Heart right ventricle (tissue), 16 donors: ENCODE data around the gene SGTA. TPM values are rescaled to one million over a fixed set of nuclear protein-coding genes. Genes with fewer than 3 reads are reported as not detected.
A peak's percentile ranks its signal among the peaks of the same experiment; 100 is the strongest.

Experiments used
- ATAC-seq, 8 donors: fragments of 200-7000 bp; cut with Tn5 transposase; one replicate each; pipeline ENCODE4 v1.9.1; 2020; ENCODE audit warnings: mild to moderate bottlenecking in 8 of 8, moderate library complexity in 8 of 8, moderate number of reproducible peaks in 1 of 8
- DNase-seq, 2 donors: peaks; one replicate each; pipeline ENCODE4 v3.0.0-alpha.2; 2020
- H3K27ac ChIP-seq, 10 donors: fragments of 200-600 bp; sonication (generic) in 2 of 10; one replicate each; pipeline versions ENCODE4 v1.5.0 to v1.8.0; 2020 to 2022; ENCODE audit warnings: mild to moderate bottlenecking in 3 of 10
- H3K27me3 ChIP-seq, 7 donors: fragments of 200-600 bp; one replicate each; pipeline ENCODE4 v1.8.0; 2021 to 2022; ENCODE audit warnings: mild to moderate bottlenecking in 2 of 7
- H3K36me3 ChIP-seq, 9 donors: fragments of 200-600 bp; sonication (generic) in 1 of 9; one replicate each; pipeline versions ENCODE4 v1.5.0 to v1.8.0; 2020 to 2022; ENCODE audit warnings: mild to moderate bottlenecking in 2 of 9
- H3K4me1 ChIP-seq, 9 donors: fragments of 200-600 bp; sonication (generic) in 1 of 9; one replicate each; pipeline versions ENCODE4 v1.5.0 to v1.8.0; 2020 to 2022; ENCODE audit warnings: mild to moderate bottlenecking in 4 of 9
- H3K4me3 ChIP-seq, 10 donors: fragments of 200-600 bp; sonication (generic) in 2 of 10; one replicate each; pipeline versions ENCODE4 v1.5.0 to v1.8.0; 2020 to 2022; ENCODE audit warnings: mild to moderate bottlenecking in 7 of 10, moderate library complexity in 2 of 10
- H3K9me3 ChIP-seq, 11 donors: fragments of 200-600 bp in 10 of 11; sonication (generic) in 2 of 11; one replicate each; pipeline versions ENCODE4 v1.5.0 to v1.8.0; 2013 to 2022; ENCODE audit warnings: mild to moderate bottlenecking in 2 of 11, control low read depth in 1 of 11, moderate library complexity in 1 of 11
- CTCF ChIP-seq, 9 donors: fragments of 200-600 bp; sonication (generic) in 2 of 9; IDR thresholded peaks; one replicate each; pipeline versions ENCODE4 v1.5.0 to v1.8.0; 2021 to 2022; ENCODE audit warnings: antibody characterized with exemption in 9 of 9, mild to moderate bottlenecking in 5 of 9, moderate library complexity in 1 of 9
- WGBS, 2 donors: extraction: QIAGEN DNeasy Blood & Tissue Kit; methylation state at CpG; one replicate each; pipeline ENCODE4 v1.1.7; 2013; ENCODE audit warnings: inconsistent platforms in 1 of 2; 5-methylcytosine and 5-hydroxymethylcytosine counted together
- intact Hi-C, 10 donors: fragments of 100-400 bp; cut with DNase I; formaldehyde crosslinking; loops; one replicate each; pipeline versions ENCODE4 v1.11.1 to v1.14.2; 2022
- polyA plus RNA-seq, 2 donors: library from polyadenylated mRNA; stranded (reverse); fragments of 200-250 nt; gene quantifications; one replicate each; pipeline ENCODE4 v1.2.3, GENCODE V29; 2013
- total RNA-seq, 10 donors: library from RNA; stranded (reverse); fragmentation: NEBNext Ultra II Directional in 3 of 10; extraction: Animal tissue kit (Norgen Biotek cat#: 25700) in 3 of 10; gene quantifications; one replicate each; pipeline versions ENCODE4 v1.2.1 to v1.2.4, GENCODE V29; 2021 to 2023
- donor health status: Arrhythmogenic right ventricular cardiomyopathy.
- donor health status: ischemic (EF 13 %, LVEDD 7.1; RV severe dilation, severe dysfunction).
- donor health status: healthy with polysubstance abuse.
- donor health status: DM: no; HTN: yes; CAD: no.
- donor health status: DM: no; HTN: no; CAD: no.
- donor health status: ischemic (EF 25% LVEDD 6.9; RV normal size, moderate dysfunction).
- donor health status: ischemic (EF 25% LVEDD 5.7; RV mildly dilated, moderate dysfunction).
- donor health status: healthy.
- donor health status: DM: yes; HTN: yes; CAD: no.
- donor health status: Ischemic cardiomyopathy.
- donor health status: ischemic (EF 35%, LVEDD 5.7; RV mildly dilated, moderate dysfunction).
- donor health status: nonischemic (EF 11% LVEDD 7.7; RV severe dilation, severe dysfunction).
- donor health status: DM: yes; HTN: yes; CAD: no.
- donor health status: PGD.
- donor health status: ischemic (EF 29% LVEDD 5.4; RV normal size, mild dysfunction).
- donor health status: nonischemic (EF 23%, LVEDD 6.1; RV moderate dilation, normal function).

Gene SGTA
- total and polyA plus RNA-seq, 12 donors = 52.6 to 102 (median 66.2) TPM

- Histone ChIP-seq H3K4me3 (no peak overlapping the region), H3K27ac (no peak overlapping the region), H3K4me1 (no peaks in the 10 kb centered on the region), H3K9me3 (no peaks in the 10 kb centered on the region), H3K27me3 (no peaks in the 10 kb centered on the region), H3K36me3 (peaks cover 0 to 100% (median 82%) of the 10 kb centered on the region in 9 donors)
- intact Hi-C loops = no loop called here
- no peak for TF ChIP-seq CTCF (IDR thresholded peaks at IDR 0.05)
- WGBS, 2 donors = 94 to 95% methylated on average over 43 of the region's 43 CpGs
- ATAC-seq = peak in 1 of 8 donors; percentile 18
- no peak for DNase-seq
Measured at GRCh38 chr19:2761876-2762782, 20.9 kb downstream of the SGTA start.

DNA sequence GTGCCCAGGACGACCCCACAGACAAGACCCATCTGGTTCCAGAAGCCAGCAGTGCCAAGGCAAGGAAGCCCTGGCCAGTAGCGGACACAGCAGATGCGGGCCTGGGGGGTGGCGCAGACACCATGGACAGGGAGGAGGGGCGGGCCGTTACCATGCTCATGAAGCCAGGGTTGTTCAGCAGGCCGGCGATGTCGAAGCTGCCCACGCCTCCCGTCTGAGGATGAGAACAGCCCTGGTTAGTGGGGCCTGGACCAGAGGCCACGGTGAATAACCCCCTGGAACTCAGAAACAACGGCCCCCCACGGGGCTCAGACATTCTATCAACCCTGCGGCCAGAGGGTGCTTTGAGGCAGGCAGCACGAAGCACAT is 21.8 kb downstream of the SGTA start:
- DNase-seq (no peak), ATAC-seq (no peak)
- no peaks in the 10 kb centered on the region for H3K27me3 ChIP-seq
- H3K9me3 ChIP-seq = no peaks in the 10 kb centered on the region
- no peak overlapping the region for H3K4me3 ChIP-seq
- H3K4me1 ChIP-seq = no peaks in the 10 kb centered on the region
- TF ChIP-seq CTCF (IDR thresholded peaks at IDR 0.05) = no peak
- intact Hi-C loops = no loop called here
- 92% methylated on average over 16 of the region's 16 CpGs for WGBS, 2 donors
- H3K27ac ChIP-seq = no peak overlapping the region
- H3K36me3 ChIP-seq = peaks cover 0 to 100% (median 83%) of the 10 kb centered on the region in 9 donors

DNA sequence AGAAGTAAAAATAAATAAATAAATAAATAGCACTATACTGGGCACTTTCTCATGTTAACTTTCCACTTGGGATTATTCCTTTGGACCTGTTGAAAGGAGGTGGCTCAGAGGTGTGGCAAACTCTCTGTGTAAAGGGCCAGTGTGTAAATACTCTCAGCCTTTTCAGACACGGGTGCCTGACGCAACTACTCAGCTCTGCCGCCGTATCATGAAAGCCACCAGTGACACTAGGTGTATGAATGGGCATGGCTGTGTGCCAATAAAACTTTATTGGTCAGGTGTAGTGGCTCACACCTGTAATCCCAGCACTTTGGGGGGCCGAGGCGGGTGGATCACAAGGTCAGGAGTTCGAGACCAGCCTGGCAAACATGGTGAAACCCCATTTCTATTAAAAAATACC is 23.1 kb downstream of the SGTA start:
- DNase-seq (no peak), ATAC-seq (no peak)
- no peak for TF ChIP-seq CTCF (IDR thresholded peaks at IDR 0.05)
- Histone ChIP-seq H3K27ac (no peak overlapping the region), H3K9me3 (no peaks in the 10 kb centered on the region), H3K4me1 (no peaks in the 10 kb centered on the region), H3K4me3 (no peak overlapping the region), H3K27me3 (no peaks in the 10 kb centered on the region), H3K36me3 (peaks cover 0 to 100% (median 84%) of the 10 kb centered on the region in 9 donors)
- intact Hi-C loops = loop anchor here in 1 of 10 donors (10.0 kb wide), 1 partner anchor 295 kb away; no protein-coding TSS in a partner anchor
- WGBS, 2 donors = 96 to 97% methylated on average over 7 of the region's 7 CpGs

GRCh38 chr19:2759362-2759761 is 23.7 kb downstream of the SGTA start:
- Histone ChIP-seq H3K4me1 (no peaks in the 10 kb centered on the region), H3K27ac (no peak overlapping the region), H3K27me3 (no peaks in the 10 kb centered on the region), H3K9me3 (no peaks in the 10 kb centered on the region), H3K4me3 (no peak overlapping the region), H3K36me3 (peaks cover 0 to 100% (median 83%) of the 10 kb centered on the region in 9 donors)
- intact Hi-C loops = loop anchor here in 1 of 10 donors (10.0 kb wide), 1 partner anchor 295 kb away; no protein-coding TSS in a partner anchor
- no peak for ATAC-seq
- DNase-seq = no peak
- WGBS, 2 donors = 95 to 97% methylated on average over 17 of the region's 17 CpGs
- TF ChIP-seq CTCF (IDR thresholded peaks at IDR 0.05) = no peak
